PC-3 (cell line): Measurements from ENCODE around the gene FGF11.

ENCODE experiments used
- EZH2 ChIP-seq: fragments of 300-600 bp; sonication (generic); IDR thresholded peaks from one replicate; pipeline ENCODE4 v1.6.1; 2017; ENCODE audit warnings: antibody characterized with exemption, mild to moderate bottlenecking, low read length; ENCODE audit not compliant: unreplicated experiment
- EZH2phosphoT487 ChIP-seq: fragments of 300-600 bp; sonication (generic); IDR thresholded peaks from 2 replicates; pipeline ENCODE4 v1.6.1; 2018; ENCODE audit warnings: mild to moderate bottlenecking, antibody characterized with exemption, low read length, borderline replicate concordance
- TF ChIP-seq, protein P1 (sequence below): fragments of 300-600 bp; sonication (generic); conservative IDR thresholded peaks from 2 replicates; pipeline ENCODE4 v1.5.1; 2017; ENCODE audit warnings: antibody characterized with exemption, low read depth, mild to moderate bottlenecking, low read length

DNA sequence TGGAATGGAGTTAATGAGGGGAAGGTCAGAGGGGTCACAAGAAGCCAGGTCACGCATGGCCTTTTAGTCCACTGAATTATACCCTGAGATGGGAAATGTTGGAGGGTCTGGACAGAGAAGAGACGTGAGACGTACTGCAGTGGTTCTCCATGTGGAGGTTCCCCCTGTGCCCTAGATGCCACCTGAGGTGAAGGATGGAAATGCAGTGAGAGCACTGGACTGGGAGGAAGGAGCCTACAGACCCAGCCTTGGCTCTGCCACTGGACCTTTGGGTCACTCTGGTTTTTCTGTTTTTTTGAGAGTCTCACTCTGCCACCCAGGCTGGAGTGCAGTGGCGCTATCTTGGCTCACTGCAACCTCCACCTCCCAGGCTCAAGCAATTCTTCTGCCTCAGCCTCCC lies 43.2 kb upstream of the FGF11 start:
- TF ChIP-seq, protein P1, sequence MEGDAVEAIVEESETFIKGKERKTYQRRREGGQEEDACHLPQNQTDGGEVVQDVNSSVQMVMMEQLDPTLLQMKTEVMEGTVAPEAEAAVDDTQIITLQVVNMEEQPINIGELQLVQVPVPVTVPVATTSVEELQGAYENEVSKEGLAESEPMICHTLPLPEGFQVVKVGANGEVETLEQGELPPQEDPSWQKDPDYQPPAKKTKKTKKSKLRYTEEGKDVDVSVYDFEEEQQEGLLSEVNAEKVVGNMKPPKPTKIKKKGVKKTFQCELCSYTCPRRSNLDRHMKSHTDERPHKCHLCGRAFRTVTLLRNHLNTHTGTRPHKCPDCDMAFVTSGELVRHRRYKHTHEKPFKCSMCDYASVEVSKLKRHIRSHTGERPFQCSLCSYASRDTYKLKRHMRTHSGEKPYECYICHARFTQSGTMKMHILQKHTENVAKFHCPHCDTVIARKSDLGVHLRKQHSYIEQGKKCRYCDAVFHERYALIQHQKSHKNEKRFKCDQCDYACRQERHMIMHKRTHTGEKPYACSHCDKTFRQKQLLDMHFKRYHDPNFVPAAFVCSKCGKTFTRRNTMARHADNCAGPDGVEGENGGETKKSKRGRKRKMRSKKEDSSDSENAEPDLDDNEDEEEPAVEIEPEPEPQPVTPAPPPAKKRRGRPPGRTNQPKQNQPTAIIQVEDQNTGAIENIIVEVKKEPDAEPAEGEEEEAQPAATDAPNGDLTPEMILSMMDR: no peak
- no peak for TF ChIP-seq EZH2
- no peak for TF ChIP-seq EZH2phosphoT487
